Neural progenitor cell (in vitro differentiated cells): Measurements from ENCODE around the gene SMPDL3B. TPM values are rescaled to one million over a fixed set of nuclear protein-coding genes. Genes with fewer than 3 reads are reported as not detected.
"Not testable (repeated sequence)": the region's sequence is repeated elsewhere in the genome, so short reads cannot be mapped to it uniquely, and the experiment has no call there.

Source experiments
- DNase-seq: peaks from one replicate; pipeline ENCODE4 v3.0.0-alpha.2; 2016; ENCODE audit warnings: low spot score
- H2AFZ ChIP-seq: fragments of 200-600 bp; sonication (generic); replicated peaks from 2 replicates; pipeline ENCODE4 v1.6.1; 2016; ENCODE audit warnings: antibody characterized with exemption
- H3F3A ChIP-seq: fragments of 200-600 bp; sonication (generic); 2 replicates; pipeline ENCODE4 v1.6.1; 2016; ENCODE audit warnings: antibody characterized with exemption, low read depth
- H3K27ac ChIP-seq: fragments of 200-600 bp; sonication (generic); 2 replicates; pipeline ENCODE4 v1.5.1; 2016; ENCODE audit warnings: mild to moderate bottlenecking
- H3K27me3 ChIP-seq: fragments of 200-600 bp; sonication (generic); 2 replicates; pipeline ENCODE4 v1.6.1; 2016; ENCODE audit warnings: mild to moderate bottlenecking, moderate library complexity
- H3K36me3 ChIP-seq: fragments of 200-600 bp; sonication (generic); 2 replicates; pipeline ENCODE4 v1.5.1; 2016
- H3K4me1 ChIP-seq: fragments of 200-600 bp; sonication (generic); 2 replicates; pipeline ENCODE4 v1.6.1; 2016; ENCODE audit warnings: mixed run types
- H3K4me2 ChIP-seq: fragments of 200-600 bp; sonication (generic); 2 replicates; pipeline ENCODE4 v1.6.1; 2016
- H3K4me3 ChIP-seq: fragments of 200-600 bp; sonication (generic); 2 replicates; pipeline ENCODE4 v1.5.1; 2016
- H3K79me2 ChIP-seq: fragments of 200-600 bp; sonication (generic); 2 replicates; pipeline ENCODE4 v1.6.1; 2016; ENCODE audit warnings: low read depth
- H3K9ac ChIP-seq: fragments of 200-600 bp; sonication (generic); 2 replicates; pipeline ENCODE4 v1.6.1; 2016
- H3K9me3 ChIP-seq: fragments of 200-600 bp; sonication (generic); 2 replicates; pipeline ENCODE4 v1.5.1; 2016; ENCODE audit warnings: low read depth
- H4K20me1 ChIP-seq: fragments of 200-600 bp; sonication (generic); 2 replicates; pipeline ENCODE4 v1.6.1; 2016; ENCODE audit warnings: low read depth
- H3K27ac Mint-ChIP-seq: 3 replicates; pipeline ENCODE4 v1.8.0; 2021; ENCODE audit warnings: mixed read lengths
- H3K27me3 Mint-ChIP-seq: 2 replicates; pipeline ENCODE4 v1.8.0; 2022; ENCODE audit warnings: low read depth, mild to moderate bottlenecking, inconsistent platforms, moderate library complexity, mixed read lengths; ENCODE audit not compliant: insufficient read depth
- H3K36me3 Mint-ChIP-seq: 3 replicates; pipeline ENCODE4 v1.8.0; 2021; ENCODE audit warnings: mixed read lengths
- H3K4me1 Mint-ChIP-seq: 3 replicates; pipeline ENCODE4 v1.8.0; 2021; ENCODE audit warnings: mixed read lengths
- H3K4me3 Mint-ChIP-seq: 3 replicates; pipeline ENCODE4 v1.8.0; 2021; ENCODE audit warnings: mild to moderate bottlenecking, moderate library complexity, mixed read lengths
- H3K9me3 Mint-ChIP-seq: 3 replicates; pipeline ENCODE4 v1.8.0; 2020; ENCODE audit warnings: mixed read lengths
- CTCF ChIP-seq: fragments of 200-600 bp; sonication (generic); IDR thresholded peaks from 2 replicates; pipeline ENCODE4 v1.5.1; 2017; ENCODE audit warnings: antibody characterized with exemption, mild to moderate bottlenecking
- EZH2 ChIP-seq: fragments of 200-600 bp; sonication (generic); IDR thresholded peaks from 2 replicates; pipeline ENCODE4 v1.6.1; 2017; ENCODE audit warnings: antibody characterized with exemption, mild to moderate bottlenecking, moderate library complexity
- EZH2phosphoT487 ChIP-seq: fragments of 200-600 bp; sonication (generic); IDR thresholded peaks from 2 replicates; pipeline ENCODE4 v1.6.1; 2017; ENCODE audit warnings: antibody characterized with exemption
- total RNA-seq: library from RNA; depleted of rRNA; stranded (reverse); fragments of >200 nt; gene quantifications from 2 replicates; pipeline ENCODE4 v1.2.3, GENCODE V29; 2015; ENCODE audit warnings: low replicate concordance

Gene SMPDL3B
- total RNA-seq, 1 donor from 2014 or later = 1.2 TPM

- peaks cover 6% of the 10 kb centered on the region for H3K36me3 ChIP-seq
Observed at GRCh38 chr1:27999055-27999454, 64.3 kb downstream of the SMPDL3B start.

GRCh38 chr1:28002600-28002999, 67.8 kb downstream of the SMPDL3B start:
- Mint-ChIP-seq H3K9me3 (no peaks in the 10 kb centered on the region), H3K4me1 (no peaks in the 10 kb centered on the region), H3K27me3 (no peaks in the 10 kb centered on the region), H3K27ac (no peak overlapping the region), H3K36me3 (peaks cover 11% of the 10 kb centered on the region), H3K4me3 (no peak overlapping the region)
- Histone ChIP-seq H3K79me2 (no peaks in the 10 kb centered on the region), H3K4me1 (no peaks in the 10 kb centered on the region), H3K9me3 (no peaks in the 10 kb centered on the region), H2AFZ (no peak overlapping the region), H3K9ac (no peak overlapping the region), H3K27ac (no peak overlapping the region), H3F3A (no peaks in the 10 kb centered on the region), H3K4me2 (no peak overlapping the region), H3K4me3 (no peak overlapping the region), H3K36me3 (peaks cover 6% of the 10 kb centered on the region), H3K27me3 (no peaks in the 10 kb centered on the region), H4K20me1 (no peaks in the 10 kb centered on the region)
- TF ChIP-seq EZH2 (no peak), EZH2phosphoT487 (no peak), CTCF (no peak)
- no peak for DNase-seq

More at GRCh38 chr1:27999055-27999454, 64.3 kb downstream of the SMPDL3B start:
- no peaks in the 10 kb centered on the region for H3K9me3 Mint-ChIP-seq
- no peak overlapping the region for H3K9ac ChIP-seq
- no peaks in the 10 kb centered on the region for H3K9me3 ChIP-seq
- DNase-seq = no peak
- no peaks in the 10 kb centered on the region for H3K4me1 ChIP-seq
- no peaks in the 10 kb centered on the region for H4K20me1 ChIP-seq
- H3K36me3 Mint-ChIP-seq = peaks cover 16% of the 10 kb centered on the region
- H3K27ac ChIP-seq = no peak overlapping the region
- no peaks in the 10 kb centered on the region for H3F3A ChIP-seq
- no peak overlapping the region for H3K4me3 Mint-ChIP-seq
- H3K4me2 ChIP-seq = no peak overlapping the region
- H3K4me3 ChIP-seq = no peak overlapping the region
- no peaks in the 10 kb centered on the region for H3K79me2 ChIP-seq
- no peak overlapping the region for H3K27ac Mint-ChIP-seq
- H3K27me3 ChIP-seq = no peaks in the 10 kb centered on the region
- no peaks in the 10 kb centered on the region for H3K4me1 Mint-ChIP-seq
- H3K27me3 Mint-ChIP-seq = no peaks in the 10 kb centered on the region
- TF ChIP-seq CTCF = no peak
- TF ChIP-seq EZH2 = no peak
- TF ChIP-seq EZH2phosphoT487 = no peak
- no peak overlapping the region for H2AFZ ChIP-seq

DNA sequence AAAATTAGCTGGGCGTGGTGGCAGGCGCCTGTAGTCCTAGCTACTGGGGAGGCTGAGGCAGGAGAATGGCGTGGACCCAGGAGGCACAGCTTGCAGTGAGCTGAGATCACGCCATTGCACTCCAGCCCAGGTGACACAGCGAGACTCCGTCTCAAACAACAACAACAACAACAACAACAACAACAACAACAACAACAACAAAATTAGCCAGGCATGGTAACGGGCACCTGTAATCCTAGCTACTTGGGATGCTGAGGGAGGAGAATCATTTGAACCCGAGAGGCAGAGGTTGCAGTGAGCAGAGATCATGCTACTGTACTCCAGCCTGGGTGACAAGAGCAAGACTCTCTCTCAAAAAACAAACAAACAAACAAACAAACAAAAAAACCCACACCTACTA, 68.3 kb downstream of the SMPDL3B start:
- H3K4me1 ChIP-seq, H3K9me3 ChIP-seq, H3K27me3 Mint-ChIP-seq, H3K9me3 Mint-ChIP-seq, H3K4me3 ChIP-seq, H3K79me2 ChIP-seq, H3K36me3 ChIP-seq, H3F3A ChIP-seq, H3K4me1 Mint-ChIP-seq, H3K4me2 ChIP-seq, H3K4me3 Mint-ChIP-seq, DNase-seq, H4K20me1 ChIP-seq, H3K27ac ChIP-seq, H3K27me3 ChIP-seq, H3K9ac ChIP-seq, H3K36me3 Mint-ChIP-seq, H2AFZ ChIP-seq, H3K27ac Mint-ChIP-seq: not testable (repeated sequence)

Other genes starting within 250 kb of the SMPDL3B start
- gene FAM76A, start 209.0 kb upstream of the SMPDL3B start, total RNA-seq = 13.6 and 28.2 TPM in 2 replicates
- gene STX12, start 161.8 kb upstream of the SMPDL3B start, total RNA-seq = 16.0 and 24.1 TPM in 2 replicates
- gene PPP1R8, start 104.2 kb upstream of the SMPDL3B start, total RNA-seq = 61.2 and 66.3 TPM in 2 replicates
- 1.7 and 6.7 TPM in 2 replicates for gene THEMIS2, start 62.5 kb upstream of the SMPDL3B start, total RNA-seq
- gene RPA2, start 20.4 kb upstream of the SMPDL3B start, total RNA-seq = 94.3 and 97.0 TPM in 2 replicates
- 4.3 and 13.0 TPM in 2 replicates for gene XKR8, start 25.0 kb downstream of the SMPDL3B start, total RNA-seq
- 32.9 and 33.5 TPM in 2 replicates for gene EYA3, start 153.6 kb downstream of the SMPDL3B start, total RNA-seq
- not detected in 2 replicates for gene PTAFR, start 241.7 kb downstream of the SMPDL3B start, total RNA-seq